ENCODE data around the gene CTXND1. TPM values are rescaled to one million over a fixed set of nuclear protein-coding genes. Genes with fewer than 3 reads are reported as not detected.

CTXND1 gene
- polyA plus RNA-seq, 3 donors: not detected

DNA sequence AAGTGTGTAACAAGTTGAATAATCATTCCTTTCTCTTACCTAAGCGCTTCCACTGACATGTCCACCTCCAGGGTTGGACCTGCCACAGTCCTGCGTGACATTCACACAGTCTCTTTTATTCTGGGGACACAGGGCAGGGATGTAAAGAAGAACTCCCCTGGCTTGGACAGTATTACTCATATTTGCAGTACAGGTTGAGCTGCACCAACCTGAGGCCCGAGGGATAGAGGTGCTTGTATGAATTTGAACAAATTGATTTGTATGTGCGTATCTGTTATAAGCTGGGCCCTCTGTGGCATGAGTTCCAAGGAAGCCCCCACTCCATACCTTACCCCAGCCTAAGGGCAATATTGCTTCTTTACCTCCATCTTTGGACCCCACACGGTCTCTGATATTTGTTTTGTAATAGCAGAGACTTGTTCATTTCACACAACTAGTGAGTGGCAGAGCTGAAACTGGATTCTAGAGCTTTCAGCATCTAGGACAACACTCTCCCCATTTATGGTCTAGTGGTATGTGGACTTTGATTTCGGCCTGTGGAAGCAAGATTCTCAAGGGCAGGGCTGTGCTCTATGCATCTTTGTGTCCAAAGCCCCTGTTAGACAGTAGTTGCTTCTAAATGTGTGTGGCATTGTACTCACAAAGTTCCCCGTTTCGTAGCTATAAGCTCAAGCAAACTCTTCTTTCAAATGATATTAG lies 60.0 kb downstream of the CTXND1 start:
- Histone ChIP-seq H3K36me3 (replicated peaks in 1 of 2; ENCODE audit: control insufficient read depth in 1 of 2, insufficient read depth in 2 of 2, low read length in 2 of 2) (peaks cover 7 to 15% of the 10 kb centered on the region in 2 donors), H2AFZ (ENCODE audit: insufficient read depth, low read depth, low read length, poor library complexity, severe bottlenecking) (no peak overlapping the region), H3K27ac (ENCODE audit: low read depth in 1 of 2, low read length in 2 of 2) (no peak overlapping the region), H3K9me3 (replicated peaks in 1 of 2; ENCODE audit: control insufficient read depth in 1 of 2, insufficient read depth in 1 of 2, low read length in 2 of 2) (no peaks in the 10 kb centered on the region), H3K79me2 (ENCODE audit: insufficient read depth, low read length) (no peaks in the 10 kb centered on the region), H3K4me3 (replicated peaks in 1 of 3; ENCODE audit: low read depth in 2 of 3, low read length in 3 of 3) (no peak overlapping the region), H3K4me2 (replicated peaks; ENCODE audit: extremely low read depth, low read length, poor library complexity, severe bottlenecking) (no peak overlapping the region), H4K20me1 (ENCODE audit: insufficient read depth, low read length) (no peaks in the 10 kb centered on the region), H3K27me3 (ENCODE audit: control insufficient read depth in 2 of 2, insufficient read depth in 2 of 2, low read length in 2 of 2) (no peaks in the 10 kb centered on the region), H3K9ac (ENCODE audit: insufficient read depth, low read length, poor library complexity, severe bottlenecking) (no peak overlapping the region), H3K4me1 (ENCODE audit: control insufficient read depth in 1 of 2, insufficient read depth in 2 of 2, low read length in 2 of 2) (no peaks in the 10 kb centered on the region)
- TF ChIP-seq, protein P1, sequence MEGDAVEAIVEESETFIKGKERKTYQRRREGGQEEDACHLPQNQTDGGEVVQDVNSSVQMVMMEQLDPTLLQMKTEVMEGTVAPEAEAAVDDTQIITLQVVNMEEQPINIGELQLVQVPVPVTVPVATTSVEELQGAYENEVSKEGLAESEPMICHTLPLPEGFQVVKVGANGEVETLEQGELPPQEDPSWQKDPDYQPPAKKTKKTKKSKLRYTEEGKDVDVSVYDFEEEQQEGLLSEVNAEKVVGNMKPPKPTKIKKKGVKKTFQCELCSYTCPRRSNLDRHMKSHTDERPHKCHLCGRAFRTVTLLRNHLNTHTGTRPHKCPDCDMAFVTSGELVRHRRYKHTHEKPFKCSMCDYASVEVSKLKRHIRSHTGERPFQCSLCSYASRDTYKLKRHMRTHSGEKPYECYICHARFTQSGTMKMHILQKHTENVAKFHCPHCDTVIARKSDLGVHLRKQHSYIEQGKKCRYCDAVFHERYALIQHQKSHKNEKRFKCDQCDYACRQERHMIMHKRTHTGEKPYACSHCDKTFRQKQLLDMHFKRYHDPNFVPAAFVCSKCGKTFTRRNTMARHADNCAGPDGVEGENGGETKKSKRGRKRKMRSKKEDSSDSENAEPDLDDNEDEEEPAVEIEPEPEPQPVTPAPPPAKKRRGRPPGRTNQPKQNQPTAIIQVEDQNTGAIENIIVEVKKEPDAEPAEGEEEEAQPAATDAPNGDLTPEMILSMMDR (IDR thresholded peaks at IDR 0.05): no peak
- DNase-seq: no peak
- peaks cover 0 to 1% (median 0%) of the 10 kb centered on the region in 3 donors for H3K27me3 Mint-ChIP-seq (ENCODE audit: low read depth in 3 of 3)
- intact Hi-C loops (cut with micrococcal nuclease): no loop called here
- peaks cover 0 to 3% (median 0%) of the 10 kb centered on the region in 7 donors for H3K9me3 Mint-ChIP-seq
- no CpG with 5 or more reads among the region's 8 CpGs for WGBS (ENCODE audit: insufficient coverage)
- H3K36me3 Mint-ChIP-seq: peaks cover 14 to 20% of the 10 kb centered on the region in 2 donors
- H3K4me1 Mint-ChIP-seq: no peaks in the 10 kb centered on the region
- no peak overlapping the region for H3K4me3 Mint-ChIP-seq
- H3K27ac Mint-ChIP-seq: peak overlapping the region in 1 of 7 donors; percentile 60

DNA sequence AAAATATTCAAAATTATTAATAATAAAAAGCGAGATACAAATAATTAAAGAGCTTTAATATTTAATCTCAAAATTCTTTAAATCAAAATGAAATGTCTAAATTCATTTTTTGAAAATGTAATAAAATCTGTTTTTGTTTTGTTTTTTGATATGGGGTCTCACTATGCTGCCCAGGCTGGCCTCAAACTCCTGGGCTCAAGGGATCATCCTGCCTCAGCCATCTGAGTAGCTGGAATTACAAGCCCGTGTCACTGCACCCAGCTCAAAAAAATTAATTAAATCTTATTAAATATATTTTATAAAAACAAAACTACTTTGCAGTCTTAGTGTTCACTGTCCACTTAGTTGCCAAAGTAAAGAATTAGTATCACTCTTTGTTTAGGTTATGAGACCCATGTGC lies 60.8 kb downstream of the CTXND1 start:
- H3K36me3 Mint-ChIP-seq: peaks cover 22 to 28% of the 10 kb centered on the region in 2 donors
- WGBS (ENCODE audit: insufficient coverage): no CpG with 5 or more reads among the region's 2 CpGs
- intact Hi-C loops (cut with micrococcal nuclease): no loop called here

More for the DNA sequence above, 60.8 kb downstream of the CTXND1 start:
- H3K4me1 Mint-ChIP-seq: no peaks in the 10 kb centered on the region
- Histone ChIP-seq H3K27me3 (ENCODE audit: control insufficient read depth in 2 of 2, insufficient read depth in 2 of 2, low read length in 2 of 2) (no peaks in the 10 kb centered on the region), H3K9me3 (replicated peaks in 1 of 2; ENCODE audit: control insufficient read depth in 1 of 2, insufficient read depth in 1 of 2, low read length in 2 of 2) (no peaks in the 10 kb centered on the region), H4K20me1 (ENCODE audit: insufficient read depth, low read length) (no peaks in the 10 kb centered on the region), H3K4me3 (replicated peaks in 1 of 3; ENCODE audit: low read depth in 2 of 3, low read length in 3 of 3) (no peak overlapping the region), H3K9ac (ENCODE audit: insufficient read depth, low read length, poor library complexity, severe bottlenecking) (no peak overlapping the region), H3K27ac (ENCODE audit: low read depth in 1 of 2, low read length in 2 of 2) (no peak overlapping the region), H3K4me1 (ENCODE audit: control insufficient read depth in 1 of 2, insufficient read depth in 2 of 2, low read length in 2 of 2) (no peaks in the 10 kb centered on the region), H3K4me2 (replicated peaks; ENCODE audit: extremely low read depth, low read length, poor library complexity, severe bottlenecking) (no peak overlapping the region), H3K79me2 (ENCODE audit: insufficient read depth, low read length) (no peaks in the 10 kb centered on the region), H3K36me3 (replicated peaks in 1 of 2; ENCODE audit: control insufficient read depth in 1 of 2, insufficient read depth in 2 of 2, low read length in 2 of 2) (peaks cover 14 to 23% of the 10 kb centered on the region in 2 donors), H2AFZ (ENCODE audit: insufficient read depth, low read depth, low read length, poor library complexity, severe bottlenecking) (no peak overlapping the region)
- TF ChIP-seq, protein P1 (IDR thresholded peaks at IDR 0.05): no peak
- H3K9me3 Mint-ChIP-seq: no peaks in the 10 kb centered on the region
- H3K27me3 Mint-ChIP-seq (ENCODE audit: low read depth in 3 of 3): no peaks in the 10 kb centered on the region
- no peak overlapping the region for H3K4me3 Mint-ChIP-seq
- H3K27ac Mint-ChIP-seq: no peak overlapping the region
- no peak for DNase-seq
